ENCODE results near the gene BACE1. TPM values are rescaled to one million over a fixed set of nuclear protein-coding genes. Genes with fewer than 3 reads are reported as not detected.
A peak's percentile ranks its signal among the peaks of the same experiment; 100 is the strongest.
"Not testable (repeated sequence)": the region's sequence is repeated elsewhere in the genome, so short reads cannot be mapped to it uniquely, and the experiment has no call there.

Gene BACE1
- total RNA-seq, 1 donor from 2014 or later, result 30.4 TPM

DNA sequence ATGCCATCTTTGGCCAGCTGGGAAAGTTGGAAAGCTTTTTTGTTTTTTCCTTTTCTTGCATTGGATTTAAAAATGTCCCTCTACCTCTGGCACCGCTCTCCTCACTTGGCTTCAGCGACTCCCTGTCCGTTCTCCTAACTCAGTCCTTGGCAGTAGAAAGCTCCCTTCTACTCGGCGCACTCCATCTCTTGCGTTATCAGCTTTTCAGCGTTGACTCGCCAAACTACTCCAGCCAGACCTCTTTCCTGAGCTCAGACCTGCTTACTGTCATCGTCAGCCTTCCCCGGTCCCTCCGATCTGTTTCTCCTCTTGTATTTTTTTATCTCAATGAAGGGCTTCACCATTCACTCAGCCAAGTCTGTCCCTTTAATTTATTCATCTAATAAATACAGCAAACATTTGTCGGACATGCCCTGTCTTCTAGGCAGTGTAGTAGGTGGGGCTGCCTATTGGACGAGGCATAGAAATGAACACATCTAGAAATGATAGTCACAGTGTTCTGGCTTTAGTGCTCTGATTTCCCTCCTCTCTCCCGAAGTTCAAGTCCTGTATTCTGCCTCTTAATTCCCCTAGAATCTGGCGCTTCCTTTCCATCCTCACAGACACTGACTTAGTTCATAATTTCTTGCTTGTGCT, 12.4 kb upstream of the BACE1 start:
- no peaks in the 10 kb centered on the region for H3K4me1 Mint-ChIP-seq
- no peaks in the 10 kb centered on the region for H3K36me3 Mint-ChIP-seq (ENCODE audit: low read depth)
- no peaks in the 10 kb centered on the region for H3K27me3 Mint-ChIP-seq (ENCODE audit: low read depth)
- TF ChIP-seq, protein P1, sequence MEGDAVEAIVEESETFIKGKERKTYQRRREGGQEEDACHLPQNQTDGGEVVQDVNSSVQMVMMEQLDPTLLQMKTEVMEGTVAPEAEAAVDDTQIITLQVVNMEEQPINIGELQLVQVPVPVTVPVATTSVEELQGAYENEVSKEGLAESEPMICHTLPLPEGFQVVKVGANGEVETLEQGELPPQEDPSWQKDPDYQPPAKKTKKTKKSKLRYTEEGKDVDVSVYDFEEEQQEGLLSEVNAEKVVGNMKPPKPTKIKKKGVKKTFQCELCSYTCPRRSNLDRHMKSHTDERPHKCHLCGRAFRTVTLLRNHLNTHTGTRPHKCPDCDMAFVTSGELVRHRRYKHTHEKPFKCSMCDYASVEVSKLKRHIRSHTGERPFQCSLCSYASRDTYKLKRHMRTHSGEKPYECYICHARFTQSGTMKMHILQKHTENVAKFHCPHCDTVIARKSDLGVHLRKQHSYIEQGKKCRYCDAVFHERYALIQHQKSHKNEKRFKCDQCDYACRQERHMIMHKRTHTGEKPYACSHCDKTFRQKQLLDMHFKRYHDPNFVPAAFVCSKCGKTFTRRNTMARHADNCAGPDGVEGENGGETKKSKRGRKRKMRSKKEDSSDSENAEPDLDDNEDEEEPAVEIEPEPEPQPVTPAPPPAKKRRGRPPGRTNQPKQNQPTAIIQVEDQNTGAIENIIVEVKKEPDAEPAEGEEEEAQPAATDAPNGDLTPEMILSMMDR (conservative IDR thresholded peaks at IDR 0.05), result no peak
- no peak overlapping the region for H3K27ac Mint-ChIP-seq (ENCODE audit: unreplicated experiment)
- H3K4me3 Mint-ChIP-seq, result no peak overlapping the region
- H3K9me3 Mint-ChIP-seq, result no peaks in the 10 kb centered on the region
- no peak for DNase-seq (ENCODE audit: low read depth, low spot score)

DNA sequence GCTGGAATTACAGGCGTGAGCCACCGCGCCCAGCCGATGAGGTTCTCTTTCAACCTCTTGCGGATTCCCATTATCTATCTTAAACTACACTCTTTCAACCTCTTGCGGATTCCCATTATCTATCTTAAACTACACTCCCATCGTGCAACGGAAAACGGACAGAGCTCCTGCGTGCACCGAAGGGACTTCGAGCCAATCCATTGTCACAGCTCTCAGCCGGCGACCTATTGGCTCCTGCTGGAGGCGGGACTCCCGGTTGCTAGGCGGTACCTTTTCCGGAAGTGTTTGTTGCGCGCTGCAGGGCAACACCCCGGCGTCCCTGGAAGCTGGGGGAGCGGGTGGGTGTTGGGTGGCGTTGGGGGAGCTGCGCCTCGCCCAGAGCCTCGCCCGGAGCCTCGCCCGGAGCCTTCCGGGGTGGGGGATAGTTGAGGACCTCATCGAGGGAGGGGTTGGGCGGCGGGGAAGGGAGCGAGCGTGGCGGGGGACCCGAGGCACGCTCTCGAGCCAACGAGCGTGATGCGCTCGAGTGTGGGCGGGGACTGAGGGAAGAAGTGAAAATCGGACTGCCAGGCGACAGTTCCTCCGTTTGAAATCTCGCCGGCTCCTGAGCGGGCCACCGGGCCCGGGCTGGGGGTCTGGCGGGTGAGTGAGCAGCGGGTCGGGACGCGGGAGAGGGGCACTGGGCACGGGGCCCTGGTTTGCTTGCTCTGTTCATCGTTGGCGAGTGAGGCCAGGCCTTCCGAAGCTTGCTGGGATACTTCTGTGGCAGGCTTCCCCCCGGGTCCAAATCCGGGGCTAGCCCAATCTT, 11.7 kb upstream of the BACE1 start, which contains the start of gene CEP164:
CEP164 (plus strand) TSS at position 288 of the 808 bp plus-strand sequence. CDS start 10,733 bp downstream, outside the sequence.
- H3K36me3 Mint-ChIP-seq (ENCODE audit: low read depth), result no peaks in the 10 kb centered on the region
- H3K4me1 Mint-ChIP-seq, result no peaks in the 10 kb centered on the region
- no peak within 1 kb of the TSS for H3K27ac Mint-ChIP-seq (ENCODE audit: unreplicated experiment)
- no peaks in the 10 kb centered on the region for H3K9me3 Mint-ChIP-seq
- no peaks in the 10 kb centered on the region for H3K27me3 Mint-ChIP-seq (ENCODE audit: low read depth)
- H3K4me3 Mint-ChIP-seq, result no peak within 1 kb of the TSS
- DNase-seq (ENCODE audit: low read depth, low spot score), result peak; percentile 82
- TF ChIP-seq, protein P1 (conservative IDR thresholded peaks at IDR 0.05), result no peak

DNA sequence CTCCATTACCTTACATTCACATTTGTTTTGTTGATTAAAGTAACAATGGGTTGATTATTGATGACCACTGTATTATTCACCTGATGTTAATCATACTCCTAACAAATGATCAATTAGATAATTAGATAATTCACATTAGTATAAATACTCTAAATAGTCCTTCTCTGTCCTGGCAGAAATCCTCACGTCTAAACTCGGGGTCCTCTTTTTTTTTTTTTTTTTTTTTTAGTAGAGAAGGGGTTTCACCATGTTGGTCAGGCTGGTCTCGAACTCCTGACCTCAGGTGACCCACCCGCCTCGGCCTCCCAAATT, 11.2 kb upstream of the BACE1 start:
- DNase-seq (ENCODE audit: low read depth, low spot score); H3K27ac Mint-ChIP-seq (ENCODE audit: unreplicated experiment); H3K36me3 Mint-ChIP-seq (ENCODE audit: low read depth); H3K9me3 Mint-ChIP-seq; H3K27me3 Mint-ChIP-seq (ENCODE audit: low read depth); H3K4me3 Mint-ChIP-seq; H3K4me1 Mint-ChIP-seq: not testable (repeated sequence)

DNA sequence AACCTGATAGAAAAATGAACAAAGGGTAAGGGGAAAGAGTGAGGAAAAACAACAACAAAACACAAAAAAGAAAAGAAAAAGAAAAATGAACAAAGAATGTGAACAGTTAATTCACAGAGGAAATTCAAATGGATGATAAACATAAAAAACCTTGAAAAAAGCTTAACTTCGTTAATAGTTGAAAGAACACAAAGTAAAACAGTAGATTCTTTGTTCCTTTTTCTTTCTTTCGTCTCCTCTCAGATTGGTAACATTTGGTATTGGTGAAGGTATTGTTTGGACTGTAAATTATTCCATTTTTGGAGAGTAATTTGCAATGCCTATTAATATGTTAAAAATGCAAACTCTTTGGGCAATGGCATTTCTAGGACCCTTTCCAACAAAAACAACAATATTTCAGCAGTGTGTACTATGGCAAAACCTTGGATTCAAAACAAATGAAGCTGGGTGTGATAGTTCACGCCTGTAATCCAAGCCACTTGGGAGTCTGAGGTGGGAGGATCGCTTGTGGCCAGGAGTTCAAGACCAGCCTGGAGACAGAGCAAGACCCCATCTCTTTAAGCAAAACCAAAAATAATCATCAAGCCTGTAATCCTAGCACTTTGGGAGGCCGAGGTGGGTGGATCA, 3.3 kb upstream of the BACE1 start:
- TF ChIP-seq, protein P1 (conservative IDR thresholded peaks at IDR 0.05), result no peak
- H3K27ac Mint-ChIP-seq (ENCODE audit: unreplicated experiment), result no peak overlapping the region
- no peak for DNase-seq (ENCODE audit: low read depth, low spot score)
- H3K9me3 Mint-ChIP-seq, result no peaks in the 10 kb centered on the region
- H3K4me1 Mint-ChIP-seq, result peaks cover 15% of the 10 kb centered on the region
- H3K4me3 Mint-ChIP-seq, result no peak overlapping the region
- no peaks in the 10 kb centered on the region for H3K36me3 Mint-ChIP-seq (ENCODE audit: low read depth)
- no peaks in the 10 kb centered on the region for H3K27me3 Mint-ChIP-seq (ENCODE audit: low read depth)

DNA sequence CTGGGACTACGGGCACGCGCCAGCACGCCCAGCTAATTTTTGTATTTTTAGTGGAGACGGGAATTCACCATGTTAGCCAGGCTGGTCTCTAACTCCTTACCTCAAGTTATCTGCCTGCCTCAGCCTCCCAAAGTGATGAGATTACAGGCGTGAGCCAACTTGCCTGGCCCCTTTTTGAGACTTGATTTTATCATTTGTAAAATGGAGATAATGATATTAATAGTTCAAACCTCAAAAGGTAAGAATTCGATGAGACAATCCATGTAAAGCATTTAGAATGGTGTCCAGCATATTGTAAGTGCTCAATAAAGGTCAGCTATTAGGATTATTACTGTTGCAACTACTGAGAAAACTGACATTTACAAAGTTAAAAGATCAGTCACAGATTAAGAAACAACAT, 2.7 kb upstream of the BACE1 start:
- H3K9me3 Mint-ChIP-seq, result no peaks in the 10 kb centered on the region
- no peak for DNase-seq (ENCODE audit: low read depth, low spot score)
- peaks cover 21% of the 10 kb centered on the region for H3K4me1 Mint-ChIP-seq
- no peaks in the 10 kb centered on the region for H3K27me3 Mint-ChIP-seq (ENCODE audit: low read depth)
- H3K27ac Mint-ChIP-seq (ENCODE audit: unreplicated experiment), result no peak overlapping the region
- TF ChIP-seq, protein P1 (conservative IDR thresholded peaks at IDR 0.05), result no peak
- H3K36me3 Mint-ChIP-seq (ENCODE audit: low read depth), result no peaks in the 10 kb centered on the region
- no peak overlapping the region for H3K4me3 Mint-ChIP-seq

All from neural crest cell (in vitro differentiated cells).